PC-3 (cell line): Measurements from ENCODE around the gene ZFYVE9. TPM values are rescaled to one million over a fixed set of nuclear protein-coding genes. Genes with fewer than 3 reads are reported as not detected.

ENCODE experiments used
- ATAC-seq: fragments of 200-7000 bp; cut with Tn5 transposase; 2 replicates; pipeline ENCODE4 v1.9.1; 2020; ENCODE audit warnings: mild to moderate bottlenecking, moderate library complexity
- BruUV-seq: library from RNA; stranded (reverse); fragments of 400-500 nt; replicated peaks from 2 replicates; lab custom pipeline; 2021; lab: Mats Ljungman, UMichigan
- CTCF ChIA-PET: fragments of 300-600 bp; sonication (Branson Sonifier 250); formaldehyde crosslinking; loops from one replicate; lab custom pipeline; 2022; ENCODE audit warnings: antibody characterized with exemption; lab: Charles Lee
- POLR2A ChIA-PET: fragments of 300-600 bp; sonication (Branson Sonifier 250); formaldehyde crosslinking; loops from one replicate; lab custom pipeline; 2022; ENCODE audit warnings: antibody characterized with exemption; ENCODE audit not compliant: unreplicated experiment; lab: Charles Lee
- DNase-seq: peaks from one replicate; pipeline ENCODE4 v3.0.0-alpha.2; 2015
- H2AFZ ChIP-seq: fragments of 300-600 bp; sonication (generic); 2 replicates; pipeline ENCODE4 v1.6.0; 2016; ENCODE audit warnings: antibody characterized with exemption, low read length
- H3F3A ChIP-seq: fragments of 300-600 bp; sonication (generic); one replicate; pipeline ENCODE4 v1.6.0; 2017; ENCODE audit warnings: antibody characterized with exemption, low read length, control low read depth, mild to moderate bottlenecking; ENCODE audit not compliant: unreplicated experiment
- H3K27ac ChIP-seq: fragments of 300-600 bp; sonication (generic); 2 replicates; pipeline ENCODE4 v1.5.1; 2016; ENCODE audit warnings: mild to moderate bottlenecking, low read length
- H3K27me3 ChIP-seq: fragments of 300-600 bp; sonication (generic); 2 replicates; pipeline ENCODE4 v1.6.1; 2016; ENCODE audit warnings: low read length, mixed read lengths
- H3K36me3 ChIP-seq: fragments of 300-600 bp; sonication (generic); 2 replicates; pipeline ENCODE4 v1.6.1; 2016; ENCODE audit warnings: low read depth, mixed run types, low read length, mixed read lengths
- H3K4me1 ChIP-seq: fragments of 300-600 bp; sonication (generic); 2 replicates; pipeline ENCODE4 v1.5.1; 2016; ENCODE audit warnings: low read length; ENCODE audit not compliant: insufficient read depth
- H3K4me2 ChIP-seq: fragments of 300-600 bp; sonication (generic); 2 replicates; pipeline ENCODE4 v1.6.0; 2016; ENCODE audit warnings: low read length
- H3K4me3 ChIP-seq: fragments of 300-600 bp; sonication (generic); 2 replicates; pipeline ENCODE4 v1.5.1; 2016; ENCODE audit warnings: mild to moderate bottlenecking, low read length, mixed read lengths
- H3K79me2 ChIP-seq: fragments of 300-600 bp; sonication (generic); 2 replicates; pipeline ENCODE4 v1.6.1; 2017; ENCODE audit warnings: low read length, mixed read lengths
- H3K9ac ChIP-seq: fragments of 300-600 bp; sonication (generic); 2 replicates; pipeline ENCODE4 v1.6.0; 2016; ENCODE audit warnings: mild to moderate bottlenecking, low read length
- H3K9me2 ChIP-seq: fragments of 300-600 bp; sonication (generic); replicated peaks from 2 replicates; pipeline ENCODE4 v1.6.1; 2016; ENCODE audit warnings: mixed run types, low read length, mixed read lengths
- H3K9me3 ChIP-seq: fragments of 300-600 bp; sonication (generic); 2 replicates; pipeline ENCODE4 v1.6.1; 2016; ENCODE audit warnings: low read length, mixed read lengths
- H4K20me1 ChIP-seq: fragments of 300-600 bp; sonication (generic); 2 replicates; pipeline ENCODE4 v1.6.1; 2016; ENCODE audit warnings: low read length, mixed read lengths
- EZH2 ChIP-seq: fragments of 300-600 bp; sonication (generic); IDR thresholded peaks from one replicate; pipeline ENCODE4 v1.6.1; 2017; ENCODE audit warnings: antibody characterized with exemption, mild to moderate bottlenecking, low read length; ENCODE audit not compliant: unreplicated experiment
- EZH2phosphoT487 ChIP-seq: fragments of 300-600 bp; sonication (generic); IDR thresholded peaks from 2 replicates; pipeline ENCODE4 v1.6.1; 2018; ENCODE audit warnings: mild to moderate bottlenecking, antibody characterized with exemption, low read length, borderline replicate concordance
- intact Hi-C: fragments of 100-400 bp; cut with micrococcal nuclease; formaldehyde crosslinking; loops from 2 replicates; pipeline ENCODE4 v1.9.0; 2023
- total RNA-seq: library from RNA; depleted of rRNA; stranded (reverse); fragments of >200 nt; gene quantifications from 2 replicates; pipeline ENCODE4 v1.2.3, GENCODE V29; 2014
- TF ChIP-seq, protein P1 (sequence below): fragments of 300-600 bp; sonication (generic); conservative IDR thresholded peaks from 2 replicates; pipeline ENCODE4 v1.5.1; 2017; ENCODE audit warnings: antibody characterized with exemption, low read depth, mild to moderate bottlenecking, low read length

Gene ZFYVE9
- total RNA-seq, 1 experiment from 2014 or later = 14.2 TPM

GRCh38 chr1:52153898-52154297, 12.0 kb downstream of the ZFYVE9 start:
- no TSS peak for BruUV-seq
- no peak for DNase-seq

DNA sequence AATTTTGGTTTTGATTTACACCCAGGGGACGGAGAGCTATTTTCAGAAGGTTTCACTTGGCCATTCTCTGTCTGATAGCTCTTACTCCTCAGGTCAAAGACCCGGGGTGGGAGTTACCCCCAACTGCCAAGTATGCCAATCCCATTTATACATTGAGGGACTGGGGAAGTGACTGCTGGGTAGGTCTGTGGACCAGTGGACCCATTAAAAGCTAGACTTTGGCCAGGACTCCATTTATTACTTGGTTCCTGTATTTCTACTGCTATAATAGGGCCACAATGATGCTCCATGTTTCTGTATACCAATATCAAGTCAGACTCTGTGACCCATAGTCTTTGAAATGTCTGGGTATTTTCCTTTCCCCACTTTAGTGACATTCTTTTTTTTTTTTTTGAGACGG, 14.6 kb downstream of the ZFYVE9 start:
- Histone ChIP-seq H3K27me3 (no peaks in the 10 kb centered on the region), H3K79me2 (peaks cover 14% of the 10 kb centered on the region), H3K4me2 (no peak overlapping the region), H3F3A (no peaks in the 10 kb centered on the region), H3K27ac (no peak overlapping the region), H2AFZ (no peak overlapping the region), H3K36me3 (no peaks in the 10 kb centered on the region), H3K4me3 (no peak overlapping the region), H3K9ac (no peak overlapping the region), H3K9me3 (no peaks in the 10 kb centered on the region), H3K9me2 (no peaks in the 10 kb centered on the region), H3K4me1 (peaks cover 9% of the 10 kb centered on the region), H4K20me1 (no peaks in the 10 kb centered on the region)
- no TSS peak for BruUV-seq
- TF ChIP-seq EZH2 (no peak), EZH2phosphoT487 (no peak)
- TF ChIP-seq, protein P1, sequence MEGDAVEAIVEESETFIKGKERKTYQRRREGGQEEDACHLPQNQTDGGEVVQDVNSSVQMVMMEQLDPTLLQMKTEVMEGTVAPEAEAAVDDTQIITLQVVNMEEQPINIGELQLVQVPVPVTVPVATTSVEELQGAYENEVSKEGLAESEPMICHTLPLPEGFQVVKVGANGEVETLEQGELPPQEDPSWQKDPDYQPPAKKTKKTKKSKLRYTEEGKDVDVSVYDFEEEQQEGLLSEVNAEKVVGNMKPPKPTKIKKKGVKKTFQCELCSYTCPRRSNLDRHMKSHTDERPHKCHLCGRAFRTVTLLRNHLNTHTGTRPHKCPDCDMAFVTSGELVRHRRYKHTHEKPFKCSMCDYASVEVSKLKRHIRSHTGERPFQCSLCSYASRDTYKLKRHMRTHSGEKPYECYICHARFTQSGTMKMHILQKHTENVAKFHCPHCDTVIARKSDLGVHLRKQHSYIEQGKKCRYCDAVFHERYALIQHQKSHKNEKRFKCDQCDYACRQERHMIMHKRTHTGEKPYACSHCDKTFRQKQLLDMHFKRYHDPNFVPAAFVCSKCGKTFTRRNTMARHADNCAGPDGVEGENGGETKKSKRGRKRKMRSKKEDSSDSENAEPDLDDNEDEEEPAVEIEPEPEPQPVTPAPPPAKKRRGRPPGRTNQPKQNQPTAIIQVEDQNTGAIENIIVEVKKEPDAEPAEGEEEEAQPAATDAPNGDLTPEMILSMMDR = no peak
- ChIA-PET POLR2A (no interaction called here), CTCF (no interaction called here)
- no peak for ATAC-seq
- no peak for DNase-seq
- intact Hi-C loops = no loop called here

More at GRCh38 chr1:52153898-52154297, 12.0 kb downstream of the ZFYVE9 start:
- ATAC-seq = no peak
- Histone ChIP-seq H2AFZ (no peak overlapping the region), H3K27me3 (no peaks in the 10 kb centered on the region), H3K4me3 (no peak overlapping the region), H3K4me2 (no peak overlapping the region), H3F3A (no peaks in the 10 kb centered on the region), H3K4me1 (peaks cover under 1% of the 10 kb centered on the region), H3K79me2 (peaks cover 26% of the 10 kb centered on the region), H4K20me1 (no peaks in the 10 kb centered on the region), H3K9me3 (no peaks in the 10 kb centered on the region), H3K36me3 (no peaks in the 10 kb centered on the region), H3K9me2 (no peaks in the 10 kb centered on the region), H3K9ac (no peak overlapping the region), H3K27ac (no peak overlapping the region)
- TF ChIP-seq EZH2 = no peak
- no peak for TF ChIP-seq EZH2phosphoT487
- TF ChIP-seq, protein P1 = no peak
- intact Hi-C loops = no loop called here
- CTCF ChIA-PET = no interaction called here
- POLR2A ChIA-PET = no interaction called here

DNA sequence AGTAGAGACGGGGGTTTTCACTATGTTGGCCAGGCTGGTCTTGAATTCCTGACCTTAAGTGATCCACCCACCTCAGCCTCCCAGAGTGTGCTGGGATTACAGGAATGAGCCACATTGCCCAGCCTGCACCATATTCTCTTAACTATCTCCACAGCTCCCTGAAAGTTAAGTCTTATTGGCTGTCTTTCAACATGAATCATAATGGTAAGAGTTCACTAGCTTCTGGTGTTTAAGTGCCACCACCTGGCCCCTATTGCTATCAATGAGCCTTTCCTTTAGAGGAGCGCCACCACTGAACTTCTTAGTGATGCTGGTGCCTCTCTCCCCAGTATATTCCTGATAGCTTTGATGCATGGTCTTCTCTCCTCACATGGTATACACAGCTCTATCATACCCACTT, 15.7 kb downstream of the ZFYVE9 start:
- Histone ChIP-seq H2AFZ (no peak overlapping the region), H3F3A (no peaks in the 10 kb centered on the region), H3K36me3 (no peaks in the 10 kb centered on the region), H3K9ac (no peak overlapping the region), H3K9me2 (no peaks in the 10 kb centered on the region), H3K9me3 (no peaks in the 10 kb centered on the region), H3K27ac (no peak overlapping the region), H3K4me3 (no peak overlapping the region), H3K4me2 (no peak overlapping the region), H4K20me1 (no peaks in the 10 kb centered on the region), H3K27me3 (no peaks in the 10 kb centered on the region), H3K79me2 (peaks cover 14% of the 10 kb centered on the region), H3K4me1 (peaks cover 9% of the 10 kb centered on the region)
- intact Hi-C loops = no loop called here
- POLR2A ChIA-PET = no interaction called here
- TF ChIP-seq EZH2phosphoT487 = no peak
- no peak for TF ChIP-seq EZH2
- TF ChIP-seq, protein P1 = no peak
- peak; percentile 45 for ATAC-seq
- no TSS peak for BruUV-seq
- CTCF ChIA-PET = no interaction called here
- DNase-seq = peak; percentile 40
